ENCODE results near the gene NRDC. TPM values are rescaled to one million over a fixed set of nuclear protein-coding genes. Genes with fewer than 3 reads are reported as not detected.

Gene NRDC
- total and polyA plus RNA-seq, 2 of the 8 experiments (the other 6 are each of a cell fraction or from before 2014, with no cell fraction given): 70.2 to 182 TPM

- TF ChIP-seq CHD7 (IDR thresholded peaks at IDR 0.05; ENCODE audit: insufficient replicate concordance, low read length): no peak
- TF ChIP-seq TEAD4 (IDR thresholded peaks at IDR 0.05; ENCODE audit: low read depth, low read length): no peak
- no peak for TF ChIP-seq RNF2 (IDR thresholded peaks at IDR 0.05; ENCODE audit: borderline replicate concordance, low read depth, low read length, missing control alignments, poor library complexity, severe bottlenecking)
- TF ChIP-seq, protein P1, sequence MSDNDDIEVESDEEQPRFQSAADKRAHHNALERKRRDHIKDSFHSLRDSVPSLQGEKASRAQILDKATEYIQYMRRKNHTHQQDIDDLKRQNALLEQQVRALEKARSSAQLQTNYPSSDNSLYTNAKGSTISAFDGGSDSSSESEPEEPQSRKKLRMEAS (IDR thresholded peaks at IDR 0.05): no peak
- TF ChIP-seq GABPA (IDR thresholded peaks at IDR 0.05; ENCODE audit: borderline replicate concordance, insufficient read depth, low read length): no peak
- TF ChIP-seq CTBP2 (IDR thresholded peaks at IDR 0.05; ENCODE audit: borderline replicate concordance, insufficient read depth, insufficient read length, low read length): no peak
- no peak for TF ChIP-seq POU5F1 (IDR thresholded peaks at IDR 0.05; ENCODE audit: low read depth, low read length)
- no peak for TF ChIP-seq SAP30 (IDR thresholded peaks at IDR 0.05; ENCODE audit: insufficient read depth, insufficient replicate concordance, low read length)
- TF ChIP-seq SP2 (IDR thresholded peaks at IDR 0.05; ENCODE audit: low read length): no peak
- TF ChIP-seq EZH2 (IDR thresholded peaks at IDR 0.05; ENCODE audit: low read depth, low read length, severe bottlenecking): no peak
- TF ChIP-seq GTF2F1 (IDR thresholded peaks at IDR 0.05; ENCODE audit: borderline replicate concordance, low read depth, low read length): no peak
Measured at GRCh38 chr1:51908499-51908898, 30.0 kb upstream of the NRDC start (continued).

Measured in H1 (cell line).